NK-92 (cell line): ENCODE data around the gene TMEM158.

Source experiments
- DNase-seq: peaks from one replicate; lab custom pipeline; 2025; ENCODE audit not compliant: unreplicated experiment; lab: John Stamatoyannopoulos, UW

The TMEM158 gene

GRCh38 chr3:45234250-45234649, 8.2 kb upstream of the TMEM158 start:
- no peak for DNase-seq

DNA sequence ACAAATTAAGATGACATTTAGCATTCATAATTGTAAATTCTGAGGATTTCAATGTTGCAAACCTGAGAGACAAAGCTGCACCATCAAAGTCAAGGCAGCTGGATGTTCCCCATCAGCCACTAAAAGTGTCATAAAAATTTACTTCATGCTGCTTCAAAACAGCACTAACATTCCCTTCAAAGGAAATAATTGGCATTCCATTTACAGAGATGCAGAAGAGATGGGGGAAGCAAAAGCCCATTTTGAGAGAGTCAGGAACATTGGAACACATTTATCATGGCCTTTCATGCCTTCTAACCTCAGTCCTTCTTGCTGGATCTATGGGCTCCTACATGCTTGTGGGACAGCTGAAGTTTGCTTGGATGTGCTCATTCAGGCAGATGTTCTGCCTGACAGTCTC, 6.4 kb upstream of the TMEM158 start:
- no peak for DNase-seq

DNA sequence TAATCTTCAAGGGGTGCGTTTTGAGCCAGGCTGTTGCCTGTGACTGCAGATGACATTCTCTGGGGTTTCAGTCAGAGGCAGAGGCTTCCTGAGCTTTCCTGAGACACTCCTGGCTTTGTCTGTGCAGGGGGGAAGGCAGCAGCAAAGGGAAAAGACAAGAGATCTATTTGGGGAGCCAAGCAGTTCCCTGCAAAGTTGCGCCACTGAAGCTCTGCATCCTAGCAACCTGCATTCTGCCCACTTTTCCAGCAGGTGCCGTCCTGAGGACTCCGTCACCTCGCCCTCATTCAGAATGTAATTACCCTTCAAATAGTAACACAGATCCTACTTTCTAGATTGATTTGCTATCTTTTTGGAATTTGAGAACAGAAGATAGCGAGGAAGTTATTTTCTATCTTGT, 1.9 kb upstream of the TMEM158 start:
- no peak for DNase-seq

GRCh38 chr3:45227071-45227820, 1.2 kb upstream of the TMEM158 start:
- DNase-seq, result no peak

- no peak for DNase-seq
Observed at GRCh38 chr3:45225465-45226205, 452 bp downstream of the TMEM158 start.

GRCh38 chr3:45224824-45225464, 1.1 kb downstream of the TMEM158 start:
- no peak for DNase-seq

DNA sequence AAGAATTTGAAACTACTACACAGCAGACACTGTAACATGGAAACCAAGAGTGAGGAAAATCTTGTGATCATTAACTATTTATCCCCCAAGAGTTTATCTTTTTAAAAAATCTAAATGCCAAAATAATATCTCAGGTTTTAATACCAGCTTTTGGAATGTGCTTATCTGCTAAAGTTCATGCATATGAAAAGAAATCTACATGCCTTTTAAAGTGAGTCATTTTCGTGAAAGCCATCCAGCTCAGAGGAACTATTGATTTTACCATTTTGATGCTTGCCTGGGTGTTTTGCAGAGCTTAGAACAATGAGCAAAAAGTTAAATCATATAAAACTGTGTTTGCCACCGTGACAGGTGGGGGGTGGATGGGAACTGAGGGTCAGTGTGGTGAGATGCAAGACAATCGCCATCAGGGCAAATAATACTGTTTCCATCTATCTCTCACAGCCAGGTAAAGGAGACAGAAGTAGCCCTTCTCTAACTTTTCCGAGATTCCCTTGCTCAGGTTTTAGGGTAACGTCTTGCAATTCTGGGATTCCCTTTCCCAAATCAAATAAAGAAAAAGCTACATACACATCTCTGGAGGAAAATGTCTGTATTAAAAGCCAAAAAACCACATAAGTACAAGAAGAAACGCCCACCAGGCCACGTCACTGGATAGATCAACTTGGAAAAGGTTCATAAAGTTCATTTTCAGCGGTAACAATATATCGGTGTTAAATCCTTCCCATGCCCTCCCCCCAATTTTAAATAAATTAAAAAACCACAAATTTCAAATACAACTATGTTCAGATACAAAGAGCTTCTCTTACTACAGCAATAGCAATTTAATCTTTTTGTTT, 2.0 kb downstream of the TMEM158 start:
- DNase-seq, result no peak

DNA sequence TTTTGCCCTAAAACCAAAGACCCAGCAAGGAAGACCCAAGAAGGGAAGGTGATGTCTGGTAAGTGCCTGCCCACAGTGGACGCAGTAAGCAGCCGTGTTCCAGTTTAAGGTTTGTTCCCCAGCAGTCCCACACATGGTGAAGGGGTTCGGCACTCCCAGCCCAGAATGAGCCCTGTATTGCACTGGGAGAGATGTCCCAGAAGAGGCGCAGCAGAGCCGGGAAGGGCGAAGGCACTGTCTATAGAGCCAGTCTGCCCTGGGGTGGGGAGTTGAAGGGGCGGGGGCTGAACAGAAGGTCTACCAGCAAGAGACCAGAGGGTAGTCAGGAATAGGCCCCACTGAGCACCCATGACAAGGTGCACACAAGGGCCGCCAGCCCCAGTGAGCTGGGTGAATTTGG, 6.4 kb downstream of the TMEM158 start:
- DNase-seq, result no peak

GRCh38 chr3:45218578-45219390, 7.3 kb downstream of the TMEM158 start:
- no peak for DNase-seq

GRCh38 chr3:45216021-45216609, 10.0 kb downstream of the TMEM158 start:
- DNase-seq, result no peak

DNA sequence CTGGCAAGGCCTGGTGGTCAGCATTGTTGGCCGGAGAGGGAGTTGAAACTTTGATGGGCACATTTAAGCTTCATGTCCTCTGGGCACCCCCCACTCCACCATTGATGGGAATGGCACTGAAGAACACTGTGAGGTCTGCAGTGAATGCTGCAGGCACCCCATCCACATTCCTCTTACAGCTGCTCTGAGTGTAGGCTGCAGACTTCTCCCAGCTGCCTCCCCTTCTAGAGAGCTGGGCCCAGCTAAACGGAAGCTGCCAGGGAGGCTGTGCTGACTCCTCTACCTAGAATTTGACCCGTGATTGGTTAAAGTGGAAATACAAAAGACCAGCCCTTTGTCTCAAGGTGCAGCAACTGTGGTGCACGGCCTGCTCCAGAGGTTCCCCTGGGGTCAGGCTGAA, 10.6 kb downstream of the TMEM158 start:
- DNase-seq, result no peak

DNA sequence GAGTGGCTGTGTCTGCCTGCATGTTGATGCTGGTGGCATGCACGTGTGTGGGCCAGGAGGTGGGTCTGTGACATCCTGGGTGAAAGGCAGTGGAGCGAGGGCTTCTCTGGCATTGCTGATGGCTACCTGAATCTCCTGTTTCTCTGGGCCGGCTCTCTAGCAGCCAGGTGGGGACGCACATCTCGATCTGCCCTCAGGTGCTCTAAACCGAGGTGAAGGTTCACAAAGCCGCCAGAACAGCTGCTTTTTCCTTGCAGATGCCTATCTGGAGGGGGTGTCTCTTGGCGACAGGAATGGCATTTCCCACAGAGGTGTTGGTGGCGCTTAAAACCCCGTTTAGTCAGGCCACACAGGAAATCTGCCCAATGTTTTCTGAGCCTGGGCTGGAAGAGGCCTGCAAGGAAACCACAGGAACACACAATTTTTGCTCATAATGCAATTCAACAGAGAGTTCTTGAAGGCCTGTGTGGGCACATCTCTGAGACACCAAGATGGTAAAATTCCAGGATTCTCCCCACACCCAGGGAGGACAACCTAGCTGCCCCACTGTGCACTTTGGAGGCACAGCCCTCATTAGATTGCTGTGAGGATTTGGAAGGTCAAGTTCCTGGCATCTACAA, 11.9 kb downstream of the TMEM158 start:
- no peak for DNase-seq

DNA sequence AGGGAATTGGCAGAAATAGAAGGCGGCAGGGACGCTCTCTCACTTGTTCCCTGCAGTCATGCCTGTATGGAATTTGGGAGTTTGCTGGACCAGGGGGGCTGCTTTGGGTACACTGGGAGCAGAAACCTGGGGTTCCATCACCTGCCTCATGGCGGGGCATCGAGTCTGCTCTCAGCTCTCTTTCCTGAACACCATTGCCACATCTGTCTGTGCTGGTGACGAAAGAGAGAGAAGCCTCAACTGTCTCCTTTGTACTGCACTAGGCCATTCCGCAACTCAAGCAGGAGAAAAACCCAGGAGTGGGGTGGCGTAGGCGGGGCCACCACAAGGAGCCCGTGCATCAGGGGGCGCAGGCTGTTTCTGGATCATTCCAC, 14.0 kb downstream of the TMEM158 start:
- no peak for DNase-seq

DNA sequence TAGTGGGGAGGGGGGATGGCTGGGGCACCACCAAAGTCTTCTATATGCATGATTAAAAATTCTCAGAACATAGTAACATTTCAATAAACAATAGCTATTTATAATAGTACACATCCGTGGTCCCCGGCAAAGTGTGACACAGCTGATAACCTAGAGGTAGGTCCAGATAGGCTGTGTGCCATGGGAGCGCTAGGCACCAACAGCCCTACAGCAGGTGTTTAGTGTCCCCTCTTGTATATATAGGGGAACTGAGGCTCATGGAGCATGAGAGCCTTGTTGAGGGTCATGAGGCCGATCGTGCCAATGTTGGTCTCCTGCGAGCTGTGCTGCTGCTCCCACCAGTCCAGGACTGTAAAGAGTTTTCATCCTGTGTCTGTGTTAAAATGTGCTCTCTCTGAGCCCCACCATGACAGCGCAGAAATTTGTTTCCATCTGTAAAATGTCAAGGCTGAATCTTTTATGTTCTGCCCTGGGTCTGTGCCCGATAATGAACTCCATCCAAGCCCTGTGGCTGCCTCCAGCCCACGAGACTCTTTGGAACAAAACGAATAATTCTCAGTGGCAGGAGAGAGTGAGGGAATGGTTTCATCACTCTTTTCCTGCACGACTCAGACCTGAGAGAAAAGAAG, 14.5 kb downstream of the TMEM158 start:
- no peak for DNase-seq

GRCh38 chr3:45210308-45211041, 15.6 kb downstream of the TMEM158 start:
- no peak for DNase-seq

- DNase-seq, result no peak
Observed at GRCh38 chr3:45209526-45209925, 16.6 kb downstream of the TMEM158 start.

- DNase-seq, result no peak
Observed at GRCh38 chr3:45208586-45208985, 17.5 kb downstream of the TMEM158 start.

DNA sequence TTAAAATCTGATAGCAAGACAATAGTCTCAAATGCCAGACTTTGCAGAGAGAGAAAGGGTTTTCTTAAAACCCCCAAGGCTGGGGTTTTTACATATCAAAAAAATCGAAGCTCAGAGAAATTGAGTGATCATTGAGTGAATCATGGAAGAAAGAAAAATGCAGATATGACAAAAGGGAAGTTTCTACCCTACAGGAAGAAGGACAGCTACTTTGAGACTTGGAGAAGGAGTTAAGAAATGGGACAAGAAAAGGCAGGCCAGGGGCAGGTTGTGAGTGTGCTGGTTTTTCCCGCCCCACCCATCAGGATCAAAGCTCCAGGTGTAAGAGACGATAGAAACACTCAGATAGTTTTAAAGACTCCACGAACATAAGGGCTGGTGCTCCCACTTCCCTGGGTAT, 18.6 kb downstream of the TMEM158 start:
- no peak for DNase-seq

DNA sequence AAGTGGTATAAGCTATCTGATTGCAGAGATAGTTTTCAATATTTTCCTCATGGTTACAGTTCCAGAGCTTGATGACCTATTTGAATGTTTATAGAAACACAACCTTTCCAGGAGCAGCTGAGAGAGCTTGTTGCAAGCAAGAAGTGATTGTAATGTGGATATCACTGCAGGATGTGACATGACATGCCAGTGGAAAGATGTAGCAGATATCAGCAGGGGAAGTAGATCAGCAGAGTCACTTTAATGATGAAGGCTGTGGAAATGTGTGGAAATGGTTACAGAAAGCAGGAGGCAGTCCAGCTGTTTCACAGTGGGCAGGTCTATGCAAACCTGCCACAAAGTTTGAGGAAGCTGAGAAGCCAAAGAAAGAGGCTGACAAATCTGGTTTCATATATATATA, 21.0 kb downstream of the TMEM158 start:
- DNase-seq, result no peak
